SK-N-SH (cell line): ENCODE results near the gene CYCS. TPM values are rescaled to one million over a fixed set of nuclear protein-coding genes. Genes with fewer than 3 reads are reported as not detected.

Experiments used
- CTCF ChIA-PET: fragments of 300-600, 350-600 bp; formaldehyde crosslinking; extraction: SDS; loops from one replicate; lab custom pipeline; 2021; lab: Yijun Ruan, JAX
- POLR2A ChIA-PET: fragments of 350-600 bp; sonication (Branson Sonifier 250); formaldehyde crosslinking; extraction: SDS; loops from one replicate; lab custom pipeline; 2020; ENCODE audit warnings: antibody characterized with exemption, inconsistent platforms; lab: Yijun Ruan, JAX
- DNase-seq: peaks from one replicate; pipeline ENCODE4 v3.0.0; 2012
- H2AFZ ChIP-seq: fragments of 200-600 bp; sonication (generic); 2 replicates; pipeline ENCODE4 v1.8.1; 2016; ENCODE audit warnings: antibody characterized with exemption, mild to moderate bottlenecking, low read depth
- H3F3A ChIP-seq: fragments of 200-600 bp; sonication (generic); replicated peaks from 2 replicates; pipeline ENCODE3; 2016; ENCODE audit warnings: antibody characterized with exemption, mild to moderate bottlenecking; ENCODE audit not compliant: insufficient read depth
- H3K27ac ChIP-seq, 2 experiments: fragments of 200-500 bp in 1 of 2; fragments of 200-600 bp in 1 of 2; sonication (Bioruptor generic) in 1 of 2; sonication (generic), shearing (Covaris generic) in 1 of 2; 2 replicates each; pipeline versions ENCODE4 v1.5.1 to v1.6.1; 2014 to 2016; ENCODE audit warnings: low read depth in 2 of 2, inconsistent platforms in 1 of 2, low read length in 1 of 2, mild to moderate bottlenecking in 1 of 2, mixed read lengths in 1 of 2
- H3K27me3 ChIP-seq: fragments of 200-600 bp; sonication (generic), shearing (Covaris generic); 2 replicates; pipeline ENCODE4 v1.6.1; 2016; ENCODE audit warnings: mixed run types; ENCODE audit not compliant: insufficient read depth
- H3K36me3 ChIP-seq, 2 experiments: fragments of 200-500 bp in 1 of 2; fragments of 200-600 bp in 1 of 2; sonication (Bioruptor generic) in 1 of 2; sonication (generic) in 1 of 2; replicated peaks in 1 of 2; 2 replicates each; pipeline versions ENCODE3 to v1.5.1; 2014 to 2016; ENCODE audit warnings: low read length in 1 of 2, mild to moderate bottlenecking in 1 of 2; ENCODE audit not compliant: insufficient read depth in 2 of 2, control insufficient read depth in 1 of 2
- H3K4me1 ChIP-seq, 2 experiments: fragments of 200-500 bp in 1 of 2; fragments of 200-600 bp in 1 of 2; sonication (Bioruptor generic) in 1 of 2; sonication (generic), shearing (Covaris generic) in 1 of 2; 2 replicates each; pipeline versions ENCODE4 v1.5.1 to v1.6.1; 2014 to 2016; ENCODE audit warnings: low read depth in 1 of 2, low read length in 1 of 2, mixed run types in 1 of 2; ENCODE audit not compliant: insufficient read depth in 2 of 2, control insufficient read depth in 1 of 2
- H3K4me2 ChIP-seq: fragments of 200-600 bp; sonication (generic), shearing (Covaris generic); 2 replicates; pipeline ENCODE4 v1.6.1; 2017; ENCODE audit warnings: mixed run types
- H3K4me3 ChIP-seq, 2 experiments: fragments of 200-500 bp in 1 of 2; fragments of 200-600 bp in 1 of 2; sonication (Bioruptor generic) in 1 of 2; sonication (generic), shearing (Covaris generic) in 1 of 2; 2 replicates each; pipeline versions ENCODE4 v1.5.1 to v1.8.1; 2014 to 2016; ENCODE audit warnings: low read depth in 2 of 2, inconsistent platforms in 1 of 2, low read length in 1 of 2, mild to moderate bottlenecking in 1 of 2, mixed read lengths in 1 of 2, moderate library complexity in 1 of 2
- H3K79me2 ChIP-seq: fragments of 200-600 bp; sonication (generic); 2 replicates; pipeline ENCODE4 v1.8.1; 2017; ENCODE audit warnings: mild to moderate bottlenecking; ENCODE audit not compliant: insufficient read depth
- H3K9ac ChIP-seq: fragments of 200-600 bp; sonication (generic); 2 replicates; pipeline ENCODE4 v1.6.1; 2017; ENCODE audit warnings: mixed run types
- H3K9me2 ChIP-seq: fragments of 200-600 bp; sonication (generic); 2 replicates; pipeline ENCODE4 v1.6.1; 2017; ENCODE audit warnings: mixed run types
- H3K9me3 ChIP-seq: fragments of 200-600 bp; sonication (generic); 2 replicates; pipeline ENCODE4 v1.6.1; 2017; ENCODE audit warnings: mixed run types, mild to moderate bottlenecking, moderate library complexity
- H4K20me1 ChIP-seq: fragments of 200-600 bp; sonication (generic); 2 replicates; pipeline ENCODE4 v1.6.1; 2017; ENCODE audit warnings: mild to moderate bottlenecking, mixed run types; ENCODE audit not compliant: insufficient read depth
- CHD2 ChIP-seq: fragments of 150-350 bp; IDR thresholded peaks from 2 replicates; pipeline ENCODE4 v1.6.1; 2018; ENCODE audit warnings: low read length; ENCODE audit not compliant: partially characterized antibody
- ELF1 ChIP-seq: IDR thresholded peaks from 2 replicates; pipeline ENCODE4 v1.4.0; 2012
- FOXJ3 ChIP-seq: sonication (generic); formaldehyde crosslinking; IDR thresholded peaks from 2 replicates; pipeline ENCODE4 v1.5.1; 2020; ENCODE audit warnings: mild to moderate bottlenecking, missing genetic modification reagents
- GABPA ChIP-seq: IDR thresholded peaks from 2 replicates; pipeline ENCODE4 v1.4.0; 2012; ENCODE audit warnings: low read depth, mild to moderate bottlenecking
- GATA2 ChIP-seq: sonication (generic); formaldehyde crosslinking; IDR thresholded peaks from 2 replicates; pipeline ENCODE4 v1.5.0; 2020; ENCODE audit warnings: mild to moderate bottlenecking, missing genetic modification reagents
- MXI1 ChIP-seq: IDR thresholded peaks from 2 replicates; pipeline ENCODE4 v1.6.1; 2012; ENCODE audit warnings: mild to moderate bottlenecking, low read depth, low read length, improper control_type of control experiment
- NFIC ChIP-seq: IDR thresholded peaks from 2 replicates; pipeline ENCODE4 v1.4.0; 2012; ENCODE audit warnings: borderline replicate concordance
- RAD21 ChIP-seq: IDR thresholded peaks from 2 replicates; pipeline ENCODE4 v1.6.1; 2012; ENCODE audit warnings: mild to moderate bottlenecking, low read length
- RCOR1 ChIP-seq: fragments of 150-350 bp; IDR thresholded peaks from 2 replicates; pipeline ENCODE4 v1.6.1; 2017; ENCODE audit warnings: antibody characterized with exemption, low read length
- RXRA ChIP-seq: IDR thresholded peaks from 2 replicates; pipeline ENCODE4 v1.4.0; 2012; ENCODE audit warnings: low read depth, mild to moderate bottlenecking, borderline replicate concordance
- SIN3A ChIP-seq: IDR thresholded peaks from 2 replicates; pipeline ENCODE4 v1.6.1; 2012; ENCODE audit warnings: low read depth, mild to moderate bottlenecking, low read length, moderate library complexity, borderline replicate concordance
- TAF1 ChIP-seq: IDR thresholded peaks from 2 replicates; pipeline ENCODE4 v1.6.1; 2012; ENCODE audit warnings: low read depth, mild to moderate bottlenecking, low read length, moderate library complexity, borderline replicate concordance
- TEAD4 ChIP-seq: IDR thresholded peaks from 2 replicates; pipeline ENCODE4 v1.4.0; 2012; ENCODE audit warnings: mild to moderate bottlenecking, borderline replicate concordance; ENCODE audit not compliant: insufficient read depth
- YY1 ChIP-seq: IDR thresholded peaks from 2 replicates; pipeline ENCODE4 v1.4.0; 2012; ENCODE audit warnings: low read depth, mild to moderate bottlenecking
- WGBS: methylation state at CpG from one replicate; pipeline ENCODE4 v1.1.6; 2017; ENCODE audit warnings: low lambda C conversion rate; 5-methylcytosine and 5-hydroxymethylcytosine counted together
- polyA plus RNA-seq, 3 experiments: library from polyadenylated mRNA; depleted of rRNA; stranded (reverse); fragments of >200 nt; gene quantifications; 2 replicates each; pipeline ENCODE4 v1.2.3, GENCODE V29; 2012
- TF ChIP-seq, protein P1 (sequence below): fragments of 200-600 bp; sonication (generic); IDR thresholded peaks from 2 replicates; pipeline ENCODE4 v1.6.1; 2017; ENCODE audit warnings: antibody characterized with exemption, mild to moderate bottlenecking, moderate library complexity
- TF ChIP-seq, protein P2 (sequence below): IDR thresholded peaks from 2 replicates; pipeline ENCODE4 v1.6.1; 2012; ENCODE audit warnings: mild to moderate bottlenecking, low read depth, low read length, moderate library complexity
- TF ChIP-seq, protein P3 (sequence below): IDR thresholded peaks from 2 replicates; pipeline ENCODE4 v1.4.0; 2012; ENCODE audit warnings: low read depth, borderline replicate concordance

The CYCS gene
- polyA plus RNA-seq, 1 of the 3 experiments (the other 2 are of a cell fraction) = 22.9 TPM

DNA sequence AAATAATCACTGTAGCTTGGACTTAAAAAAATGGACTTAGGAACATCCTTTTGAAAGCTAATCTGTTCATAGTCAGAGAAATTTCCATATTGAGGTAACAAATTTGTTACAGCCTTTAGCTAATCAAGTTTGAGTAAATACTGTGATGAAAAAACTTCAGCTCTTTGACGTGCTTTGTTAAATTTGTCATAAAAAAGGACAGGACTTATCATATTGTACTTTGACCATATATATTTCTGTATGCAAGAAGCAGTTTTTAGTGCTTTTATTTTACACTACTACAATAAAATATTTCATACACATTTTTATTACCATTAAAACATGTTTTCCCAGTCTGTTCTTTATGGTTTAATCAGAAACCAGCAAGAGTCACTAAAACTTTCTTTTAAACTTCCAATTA lies 14.5 kb upstream of the CYCS start:
- no peak overlapping the region for H3K9ac ChIP-seq
- WGBS = 94% methylated on average over 1 of the region's 1 CpG
- H3K4me1 ChIP-seq = no peaks in the 10 kb centered on the region
- H3K9me3 ChIP-seq = no peaks in the 10 kb centered on the region
- TF ChIP-seq RCOR1 (no peak), TEAD4 (no peak), MXI1 (no peak), GATA2 (no peak), FOXJ3 (CRISPR knock-in tag) (no peak), YY1 (no peak), CHD2 (no peak), ELF1 (no peak), SIN3A (no peak), GABPA (no peak), RAD21 (no peak), TAF1 (no peak), NFIC (no peak), RXRA (no peak)
- TF ChIP-seq, protein P1, sequence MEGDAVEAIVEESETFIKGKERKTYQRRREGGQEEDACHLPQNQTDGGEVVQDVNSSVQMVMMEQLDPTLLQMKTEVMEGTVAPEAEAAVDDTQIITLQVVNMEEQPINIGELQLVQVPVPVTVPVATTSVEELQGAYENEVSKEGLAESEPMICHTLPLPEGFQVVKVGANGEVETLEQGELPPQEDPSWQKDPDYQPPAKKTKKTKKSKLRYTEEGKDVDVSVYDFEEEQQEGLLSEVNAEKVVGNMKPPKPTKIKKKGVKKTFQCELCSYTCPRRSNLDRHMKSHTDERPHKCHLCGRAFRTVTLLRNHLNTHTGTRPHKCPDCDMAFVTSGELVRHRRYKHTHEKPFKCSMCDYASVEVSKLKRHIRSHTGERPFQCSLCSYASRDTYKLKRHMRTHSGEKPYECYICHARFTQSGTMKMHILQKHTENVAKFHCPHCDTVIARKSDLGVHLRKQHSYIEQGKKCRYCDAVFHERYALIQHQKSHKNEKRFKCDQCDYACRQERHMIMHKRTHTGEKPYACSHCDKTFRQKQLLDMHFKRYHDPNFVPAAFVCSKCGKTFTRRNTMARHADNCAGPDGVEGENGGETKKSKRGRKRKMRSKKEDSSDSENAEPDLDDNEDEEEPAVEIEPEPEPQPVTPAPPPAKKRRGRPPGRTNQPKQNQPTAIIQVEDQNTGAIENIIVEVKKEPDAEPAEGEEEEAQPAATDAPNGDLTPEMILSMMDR = no peak
- TF ChIP-seq, protein P2, sequence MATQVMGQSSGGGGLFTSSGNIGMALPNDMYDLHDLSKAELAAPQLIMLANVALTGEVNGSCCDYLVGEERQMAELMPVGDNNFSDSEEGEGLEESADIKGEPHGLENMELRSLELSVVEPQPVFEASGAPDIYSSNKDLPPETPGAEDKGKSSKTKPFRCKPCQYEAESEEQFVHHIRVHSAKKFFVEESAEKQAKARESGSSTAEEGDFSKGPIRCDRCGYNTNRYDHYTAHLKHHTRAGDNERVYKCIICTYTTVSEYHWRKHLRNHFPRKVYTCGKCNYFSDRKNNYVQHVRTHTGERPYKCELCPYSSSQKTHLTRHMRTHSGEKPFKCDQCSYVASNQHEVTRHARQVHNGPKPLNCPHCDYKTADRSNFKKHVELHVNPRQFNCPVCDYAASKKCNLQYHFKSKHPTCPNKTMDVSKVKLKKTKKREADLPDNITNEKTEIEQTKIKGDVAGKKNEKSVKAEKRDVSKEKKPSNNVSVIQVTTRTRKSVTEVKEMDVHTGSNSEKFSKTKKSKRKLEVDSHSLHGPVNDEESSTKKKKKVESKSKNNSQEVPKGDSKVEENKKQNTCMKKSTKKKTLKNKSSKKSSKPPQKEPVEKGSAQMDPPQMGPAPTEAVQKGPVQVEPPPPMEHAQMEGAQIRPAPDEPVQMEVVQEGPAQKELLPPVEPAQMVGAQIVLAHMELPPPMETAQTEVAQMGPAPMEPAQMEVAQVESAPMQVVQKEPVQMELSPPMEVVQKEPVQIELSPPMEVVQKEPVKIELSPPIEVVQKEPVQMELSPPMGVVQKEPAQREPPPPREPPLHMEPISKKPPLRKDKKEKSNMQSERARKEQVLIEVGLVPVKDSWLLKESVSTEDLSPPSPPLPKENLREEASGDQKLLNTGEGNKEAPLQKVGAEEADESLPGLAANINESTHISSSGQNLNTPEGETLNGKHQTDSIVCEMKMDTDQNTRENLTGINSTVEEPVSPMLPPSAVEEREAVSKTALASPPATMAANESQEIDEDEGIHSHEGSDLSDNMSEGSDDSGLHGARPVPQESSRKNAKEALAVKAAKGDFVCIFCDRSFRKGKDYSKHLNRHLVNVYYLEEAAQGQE = no peak
- TF ChIP-seq, protein P3, sequence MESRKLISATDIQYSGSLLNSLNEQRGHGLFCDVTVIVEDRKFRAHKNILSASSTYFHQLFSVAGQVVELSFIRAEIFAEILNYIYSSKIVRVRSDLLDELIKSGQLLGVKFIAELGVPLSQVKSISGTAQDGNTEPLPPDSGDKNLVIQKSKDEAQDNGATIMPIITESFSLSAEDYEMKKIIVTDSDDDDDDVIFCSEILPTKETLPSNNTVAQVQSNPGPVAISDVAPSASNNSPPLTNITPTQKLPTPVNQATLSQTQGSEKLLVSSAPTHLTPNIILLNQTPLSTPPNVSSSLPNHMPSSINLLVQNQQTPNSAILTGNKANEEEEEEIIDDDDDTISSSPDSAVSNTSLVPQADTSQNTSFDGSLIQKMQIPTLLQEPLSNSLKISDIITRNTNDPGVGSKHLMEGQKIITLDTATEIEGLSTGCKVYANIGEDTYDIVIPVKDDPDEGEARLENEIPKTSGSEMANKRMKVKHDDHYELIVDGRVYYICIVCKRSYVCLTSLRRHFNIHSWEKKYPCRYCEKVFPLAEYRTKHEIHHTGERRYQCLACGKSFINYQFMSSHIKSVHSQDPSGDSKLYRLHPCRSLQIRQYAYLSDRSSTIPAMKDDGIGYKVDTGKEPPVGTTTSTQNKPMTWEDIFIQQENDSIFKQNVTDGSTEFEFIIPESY = no peak
- no peaks in the 10 kb centered on the region for H3K9me2 ChIP-seq
- no peaks in the 10 kb centered on the region for H4K20me1 ChIP-seq
- no peak overlapping the region for H3K4me2 ChIP-seq
- CTCF ChIA-PET = interaction anchor here (1.0 to 2.2 kb wide), 4 partner anchors 10 to 77 kb away, joined by 3 to 8 read pairs (median 5); no protein-coding TSS in a partner anchor
- H3K36me3 ChIP-seq = peaks cover 0 to 6% of the 10 kb centered on the region in 2 experiments
- DNase-seq = no peak
- H3K4me3 ChIP-seq = no peak overlapping the region
- H3K27ac ChIP-seq = no peak overlapping the region
- H2AFZ ChIP-seq = no peak overlapping the region
- H3K79me2 ChIP-seq = no peaks in the 10 kb centered on the region
- peaks cover 3% of the 10 kb centered on the region for H3F3A ChIP-seq
- H3K27me3 ChIP-seq = no peaks in the 10 kb centered on the region
- POLR2A ChIA-PET = no interaction called here
